Muscle layer of duodenum (tissue), 2 donors: ENCODE results near the gene SGCE.

Source experiments
- H3K27ac ChIP-seq: one replicate; pipeline ENCODE4 v1.7.0; 2013; ENCODE audit warnings: mild to moderate bottlenecking, low read length
- H3K27me3 ChIP-seq: one replicate; pipeline ENCODE4 v1.7.0; 2013; ENCODE audit warnings: low read depth, mild to moderate bottlenecking, control low read depth, low read length
- H3K36me3 ChIP-seq, 2 donors: one replicate each; pipeline ENCODE4 v1.7.0; 2013; ENCODE audit warnings: low read length in 2 of 2, control low read depth in 1 of 2, mild to moderate bottlenecking in 1 of 2; ENCODE audit not compliant: insufficient read depth in 2 of 2, control insufficient read depth in 1 of 2
- H3K4me1 ChIP-seq, 2 donors: one replicate each; pipeline ENCODE4 v1.7.0; 2013; ENCODE audit warnings: low read length in 2 of 2, mild to moderate bottlenecking in 2 of 2, control low read depth in 1 of 2, moderate library complexity in 1 of 2; ENCODE audit not compliant: insufficient read depth in 2 of 2, control insufficient read depth in 1 of 2
- H3K4me3 ChIP-seq, 2 donors: one replicate each; pipeline ENCODE4 v1.7.0; 2013; ENCODE audit warnings: low read length in 2 of 2, low read depth in 1 of 2, mild to moderate bottlenecking in 1 of 2
- H3K9me3 ChIP-seq, 2 donors: one replicate each; pipeline ENCODE4 v1.7.0; 2013; ENCODE audit warnings: low read length in 2 of 2, control low read depth in 1 of 2, mild to moderate bottlenecking in 1 of 2; ENCODE audit not compliant: control insufficient read depth in 1 of 2
- donor health status: healthy.

Gene SGCE

DNA sequence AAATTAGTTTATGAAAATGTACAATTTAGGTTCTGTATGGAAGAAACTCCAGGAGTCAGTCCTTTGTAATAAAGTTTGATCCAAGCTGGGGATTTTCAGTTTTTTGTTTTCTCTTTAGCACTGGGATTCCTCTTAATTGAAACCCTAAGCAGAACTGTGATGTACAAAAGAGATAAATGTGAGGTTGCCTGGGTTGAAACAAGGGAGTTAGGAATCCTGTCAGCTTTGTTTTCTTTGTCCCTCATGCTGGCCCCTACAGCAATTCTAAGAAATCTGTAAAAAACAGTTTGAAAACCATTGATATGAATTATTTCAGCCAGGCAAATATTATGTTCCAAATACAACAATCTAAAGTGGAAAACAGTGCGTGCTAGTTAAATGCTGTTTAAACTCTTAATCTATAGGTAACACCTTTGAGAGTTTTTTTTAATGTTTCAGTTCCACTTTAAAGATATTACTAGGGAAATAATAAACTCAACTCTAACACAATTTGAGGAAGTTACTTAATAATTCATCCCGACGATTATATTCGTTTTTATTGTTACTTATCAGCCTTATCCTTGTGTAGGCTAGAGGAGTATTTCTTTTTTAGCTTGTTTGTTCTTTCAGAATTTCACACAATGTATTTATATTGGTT, 65.3 kb downstream of the SGCE start:
- H3K4me1 ChIP-seq, result no peaks in the 10 kb centered on the region
- no peak overlapping the region for H3K4me3 ChIP-seq
- peaks cover 0 to 21% of the 10 kb centered on the region in 2 donors for H3K36me3 ChIP-seq
- no peak overlapping the region for H3K27ac ChIP-seq
- no peaks in the 10 kb centered on the region for H3K27me3 ChIP-seq
- H3K9me3 ChIP-seq, result no peaks in the 10 kb centered on the region

DNA sequence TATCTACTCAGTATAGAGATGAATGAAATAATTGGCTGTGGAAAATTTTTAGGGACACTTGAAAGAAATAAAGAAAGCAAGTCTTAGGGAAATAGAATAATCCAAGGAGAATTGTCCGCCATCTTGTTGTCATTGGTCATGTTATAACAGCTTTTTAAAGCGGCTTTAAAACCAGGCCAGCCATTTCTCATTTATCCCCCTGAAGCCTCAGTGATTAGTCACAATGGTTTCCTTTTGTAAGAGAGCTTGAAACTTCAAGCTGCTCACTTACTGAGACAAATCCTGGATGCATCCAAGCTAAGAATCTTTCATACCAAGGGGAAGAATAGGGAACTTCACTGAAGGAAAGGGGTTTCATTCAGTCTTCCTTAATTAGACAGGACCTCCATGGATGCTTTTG, 67.9 kb downstream of the SGCE start:
- H3K9me3 ChIP-seq, result no peaks in the 10 kb centered on the region
- no peaks in the 10 kb centered on the region for H3K27me3 ChIP-seq
- H3K4me1 ChIP-seq, result no peaks in the 10 kb centered on the region
- H3K27ac ChIP-seq, result no peak overlapping the region
- peaks cover 4 to 21% of the 10 kb centered on the region in 2 donors for H3K36me3 ChIP-seq
- no peak overlapping the region for H3K4me3 ChIP-seq

DNA sequence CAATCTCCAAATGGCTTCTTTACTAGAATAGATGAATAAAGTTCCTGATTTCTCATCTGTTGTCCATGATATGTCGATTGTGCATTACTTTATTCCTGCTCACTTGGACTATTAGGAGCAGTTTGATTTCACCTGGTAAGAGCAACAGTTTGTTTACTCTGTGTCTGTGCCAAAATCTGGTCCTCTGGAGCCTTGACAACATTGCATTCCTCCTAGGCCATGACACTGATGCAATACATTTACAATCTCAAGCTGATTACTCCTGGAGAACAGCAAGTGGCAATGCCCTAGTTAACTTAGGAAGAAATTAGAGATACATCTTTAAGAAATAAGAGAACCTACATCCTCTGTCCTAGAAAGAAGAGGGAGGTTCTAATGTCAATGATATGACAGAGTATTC, 71.8 kb downstream of the SGCE start:
- H3K27me3 ChIP-seq, result no peaks in the 10 kb centered on the region
- H3K36me3 ChIP-seq, result peaks cover 4 to 12% of the 10 kb centered on the region in 2 donors
- H3K4me3 ChIP-seq, result no peak overlapping the region
- no peak overlapping the region for H3K27ac ChIP-seq
- H3K4me1 ChIP-seq, result no peaks in the 10 kb centered on the region
- no peaks in the 10 kb centered on the region for H3K9me3 ChIP-seq

DNA sequence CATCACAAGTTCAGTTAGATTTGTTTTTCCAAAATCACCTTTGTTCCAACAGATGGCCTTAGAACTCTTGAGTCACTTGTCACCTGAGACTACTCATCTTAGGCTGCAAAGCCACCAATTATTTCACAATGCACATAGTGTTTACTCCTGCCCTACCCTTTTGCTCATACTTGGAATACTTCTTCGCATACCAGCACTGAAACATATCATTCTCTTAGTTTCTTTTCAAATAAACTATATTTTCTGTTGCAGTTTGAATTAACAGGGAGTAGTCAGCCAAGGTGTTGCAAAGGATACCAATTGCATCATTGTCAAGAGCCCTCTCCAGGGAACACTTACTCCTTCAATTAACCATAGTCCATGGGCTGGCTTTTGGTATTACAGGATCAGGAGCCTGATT, 75.3 kb downstream of the SGCE start:
- Histone ChIP-seq H3K27me3 (no peaks in the 10 kb centered on the region), H3K9me3 (peaks cover 0 to 10% of the 10 kb centered on the region in 2 donors), H3K4me3 (no peak overlapping the region), H3K27ac (no peak overlapping the region), H3K4me1 (no peaks in the 10 kb centered on the region), H3K36me3 (peaks cover 8 to 11% of the 10 kb centered on the region in 2 donors)

DNA sequence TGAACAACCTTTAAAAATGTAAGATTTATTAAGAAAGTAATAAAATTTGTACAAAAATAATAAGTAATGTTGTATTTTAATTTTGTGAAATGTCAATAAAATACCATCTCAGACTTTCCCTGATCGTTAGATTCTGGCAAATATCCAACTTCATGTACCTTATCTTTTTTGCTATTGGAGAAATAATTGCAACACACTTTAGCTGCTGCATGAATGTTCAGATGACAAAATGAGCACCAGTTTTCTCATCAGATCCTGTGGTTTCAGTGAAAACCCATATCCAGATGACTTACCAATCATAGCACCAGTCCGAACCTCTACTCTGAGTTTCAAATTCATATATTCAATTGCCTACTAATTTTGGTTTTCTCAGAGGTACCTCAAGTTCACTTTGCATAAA, 76.5 kb downstream of the SGCE start:
- Histone ChIP-seq H3K27me3 (no peaks in the 10 kb centered on the region), H3K27ac (no peak overlapping the region), H3K4me3 (no peak overlapping the region), H3K9me3 (peaks cover 0 to 18% of the 10 kb centered on the region in 2 donors), H3K4me1 (no peaks in the 10 kb centered on the region), H3K36me3 (peaks cover 5 to 17% of the 10 kb centered on the region in 2 donors)

DNA sequence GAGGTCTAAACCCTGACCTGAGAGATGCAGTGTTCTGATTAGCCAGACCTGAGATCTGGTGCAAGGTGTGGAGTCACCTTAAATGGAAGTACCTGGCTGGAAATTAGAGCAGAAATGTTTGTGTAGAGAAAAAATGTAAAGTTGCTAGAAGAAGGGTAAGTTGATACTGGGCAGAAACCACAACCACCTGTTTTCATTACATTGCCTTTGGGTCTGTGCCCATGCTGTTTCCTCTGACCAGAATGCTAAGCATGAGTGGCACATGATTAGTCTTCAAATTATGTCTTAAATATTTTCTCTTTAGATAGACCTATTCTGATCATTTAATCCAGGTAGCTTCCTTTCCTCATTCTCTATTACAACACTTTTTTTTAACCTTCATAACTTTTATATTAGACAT, 77.3 kb downstream of the SGCE start:
- H3K9me3 ChIP-seq, result peaks cover 0 to 20% of the 10 kb centered on the region in 2 donors
- no peaks in the 10 kb centered on the region for H3K27me3 ChIP-seq
- H3K4me3 ChIP-seq, result no peak overlapping the region
- H3K4me1 ChIP-seq, result no peaks in the 10 kb centered on the region
- H3K36me3 ChIP-seq, result peaks cover 4 to 19% of the 10 kb centered on the region in 2 donors
- H3K27ac ChIP-seq, result no peak overlapping the region

DNA sequence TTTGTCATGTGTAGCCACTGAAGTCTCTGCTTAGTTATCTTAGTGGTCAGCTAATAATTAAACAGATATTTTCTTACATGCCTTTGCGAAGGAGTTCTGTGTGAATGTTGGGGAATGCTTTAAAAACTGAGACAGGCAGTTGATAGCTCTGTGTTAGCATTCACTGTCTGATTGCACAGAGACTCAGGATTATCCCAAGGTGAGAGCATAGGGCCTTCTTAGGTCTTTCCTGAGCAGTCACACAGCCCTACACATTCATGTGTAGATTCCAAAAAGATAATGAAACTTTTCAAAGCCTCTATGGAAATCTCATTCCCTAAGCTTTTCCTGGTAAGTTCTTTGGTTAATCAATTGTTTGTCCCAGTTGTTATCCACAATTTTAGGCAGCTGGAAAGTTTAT, 78.6 kb downstream of the SGCE start:
- Histone ChIP-seq H3K9me3 (peaks cover 0 to 26% of the 10 kb centered on the region in 2 donors), H3K27ac (no peak overlapping the region), H3K36me3 (peaks cover 4 to 19% of the 10 kb centered on the region in 2 donors), H3K4me3 (no peak overlapping the region), H3K27me3 (no peaks in the 10 kb centered on the region), H3K4me1 (no peaks in the 10 kb centered on the region)

DNA sequence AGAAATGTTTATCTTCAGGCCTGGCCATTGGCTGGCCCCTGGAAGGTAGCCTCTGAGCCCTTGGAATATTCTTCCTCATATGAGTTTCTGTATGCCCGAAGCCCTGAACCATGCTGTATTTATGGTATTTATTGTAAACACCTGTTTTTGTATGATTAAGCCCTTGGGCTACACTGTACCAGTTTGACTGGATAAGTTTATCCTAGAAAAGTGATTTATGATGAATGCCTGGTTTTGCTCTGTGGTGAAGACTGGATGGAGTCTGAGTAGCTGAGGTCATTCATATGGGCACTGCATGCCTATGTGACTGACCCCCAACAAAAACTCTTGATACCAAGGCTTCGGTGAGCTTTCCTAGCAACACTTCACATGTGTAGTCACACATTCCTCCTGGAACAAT, 79.6 kb downstream of the SGCE start:
- Histone ChIP-seq H3K27ac (no peak overlapping the region), H3K4me3 (no peak overlapping the region), H3K9me3 (peaks cover 0 to 26% of the 10 kb centered on the region in 2 donors), H3K36me3 (peaks cover 4 to 19% of the 10 kb centered on the region in 2 donors), H3K27me3 (no peaks in the 10 kb centered on the region), H3K4me1 (no peaks in the 10 kb centered on the region)

DNA sequence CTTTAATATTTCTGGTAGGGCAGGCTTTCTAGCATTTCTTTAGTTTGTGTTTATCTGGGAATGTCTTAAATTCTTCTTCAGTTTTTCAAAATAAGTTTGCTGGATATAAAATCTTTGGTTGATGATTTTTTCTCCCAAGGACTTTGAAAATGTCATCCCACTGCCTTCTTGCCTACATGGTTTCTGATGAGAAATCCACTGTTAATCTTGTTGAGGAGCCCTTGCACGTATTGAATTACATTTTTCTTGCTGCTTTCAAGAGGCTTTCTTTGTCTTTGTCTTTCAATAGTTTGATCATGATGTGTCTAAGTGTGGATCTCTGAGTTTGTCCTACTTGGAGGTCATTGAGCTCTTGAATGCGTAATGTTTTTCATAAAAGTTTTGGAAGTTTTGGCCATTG, 80.3 kb downstream of the SGCE start:
- Histone ChIP-seq H3K9me3 (peaks cover 0 to 26% of the 10 kb centered on the region in 2 donors), H3K27ac (no peak overlapping the region)

DNA sequence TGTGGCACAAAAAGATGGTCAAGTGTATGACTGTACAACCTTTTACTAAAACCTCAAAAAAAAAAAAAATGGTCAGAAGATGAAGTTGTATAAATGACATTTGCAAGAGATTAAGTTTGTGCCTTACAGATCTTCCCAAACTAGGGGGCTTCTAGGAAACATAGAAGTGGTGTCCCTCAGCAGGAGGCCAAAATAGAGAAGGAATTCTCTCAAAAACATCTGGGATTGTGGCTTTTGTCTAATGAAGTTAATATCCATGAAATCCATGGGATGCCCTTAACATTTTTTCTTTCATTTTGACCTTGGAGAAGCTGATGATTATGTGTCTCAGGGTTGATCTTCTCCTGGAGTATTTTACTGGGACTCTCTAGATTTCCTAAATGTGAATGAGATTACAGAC, 84.1 kb downstream of the SGCE start:
- H3K27ac ChIP-seq, result no peak overlapping the region
- H3K4me1 ChIP-seq, result no peaks in the 10 kb centered on the region
- peaks cover 0 to 19% of the 10 kb centered on the region in 2 donors for H3K36me3 ChIP-seq
- H3K4me3 ChIP-seq, result no peak overlapping the region
- H3K27me3 ChIP-seq, result no peaks in the 10 kb centered on the region
- H3K9me3 ChIP-seq, result peaks cover 0 to 26% of the 10 kb centered on the region in 2 donors

More for the DNA sequence above, 80.3 kb downstream of the SGCE start:
- no peaks in the 10 kb centered on the region for H3K4me1 ChIP-seq
- no peak overlapping the region for H3K4me3 ChIP-seq
- H3K27me3 ChIP-seq, result no peaks in the 10 kb centered on the region
- peaks cover 4 to 19% of the 10 kb centered on the region in 2 donors for H3K36me3 ChIP-seq

DNA sequence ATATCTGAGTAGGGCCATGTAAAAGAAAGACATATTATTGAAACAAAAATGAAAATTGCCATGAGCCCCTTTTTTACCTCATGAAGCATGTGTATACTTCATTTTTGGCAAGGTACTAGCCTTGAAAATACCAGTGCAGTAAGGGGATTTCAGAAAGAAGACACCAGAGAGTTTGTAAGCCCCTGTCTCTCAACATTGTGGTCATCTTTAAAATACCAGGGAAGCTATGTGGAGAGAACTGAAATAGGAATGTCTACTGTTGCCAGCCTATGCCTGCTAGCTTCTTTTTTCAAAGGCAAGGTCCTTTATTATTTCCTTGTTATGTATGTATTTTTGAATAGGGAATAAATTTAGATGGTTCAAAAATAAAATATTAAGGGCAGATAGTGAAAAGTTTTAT, 88.5 kb downstream of the SGCE start:
- Histone ChIP-seq H3K27me3 (no peaks in the 10 kb centered on the region), H3K36me3 (no peaks in the 10 kb centered on the region), H3K27ac (no peak overlapping the region), H3K9me3 (peaks cover 0 to under 1% of the 10 kb centered on the region in 2 donors), H3K4me1 (no peaks in the 10 kb centered on the region), H3K4me3 (no peak overlapping the region)

DNA sequence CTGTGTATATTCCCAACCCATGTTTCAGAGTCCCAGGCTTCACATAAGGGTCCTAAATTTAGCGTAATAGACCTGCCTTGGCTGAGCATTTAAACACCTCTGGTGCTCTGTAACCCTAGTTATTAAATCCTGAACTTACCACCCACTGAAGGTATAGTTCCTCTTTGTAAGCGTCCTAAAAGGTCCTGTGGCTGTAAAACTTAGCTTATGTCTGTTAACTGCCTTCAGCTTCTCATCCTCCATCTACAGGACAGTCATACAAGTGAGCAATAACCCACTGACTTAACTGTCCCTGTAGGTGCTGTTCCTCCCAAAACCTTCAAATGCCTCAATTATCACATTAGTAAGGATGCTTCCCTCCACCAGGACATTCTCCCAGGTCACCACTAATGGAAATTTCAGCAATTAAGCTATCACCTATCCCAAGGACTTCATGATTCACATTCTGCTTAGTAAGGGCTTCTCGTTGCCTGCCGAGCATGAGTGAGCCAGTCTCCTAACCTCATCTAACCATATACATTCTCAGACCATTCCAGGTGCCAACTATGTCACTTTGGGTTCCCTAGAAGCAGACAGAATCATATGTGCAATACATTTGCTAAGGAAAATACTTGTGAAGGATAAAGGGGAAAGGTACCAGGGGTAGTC, 90.6 kb downstream of the SGCE start:
- no peak overlapping the region for H3K4me3 ChIP-seq
- H3K27me3 ChIP-seq, result no peaks in the 10 kb centered on the region

More for the DNA sequence above, 90.6 kb downstream of the SGCE start:
- no peaks in the 10 kb centered on the region for H3K9me3 ChIP-seq
- no peaks in the 10 kb centered on the region for H3K4me1 ChIP-seq
- H3K27ac ChIP-seq, result no peak overlapping the region
- no peaks in the 10 kb centered on the region for H3K36me3 ChIP-seq
